H1 (cell line): ENCODE results near the gene SIK3. TPM values are rescaled to one million over a fixed set of nuclear protein-coding genes. Genes with fewer than 3 reads are reported as not detected.

ENCODE experiments used
- CTCF ChIA-PET: fragments of 300-600 bp; sonication (Branson Sonifier 250); formaldehyde crosslinking; loops from one replicate; lab custom pipeline; 2021; ENCODE audit not compliant: partially characterized antibody; lab: Charles Lee
- POLR2A ChIA-PET: fragments of 300-600 bp; sonication (Branson Sonifier 250); formaldehyde crosslinking; loops from one replicate; lab custom pipeline; 2021; ENCODE audit warnings: inconsistent platforms; ENCODE audit not compliant: partially characterized antibody; lab: Charles Lee
- DNase-seq, 2 experiments: peaks; one replicate each; pipeline versions ENCODE4 v3.0.0 to v3.0.0-alpha.2; 2010 to 2022; ENCODE audit warnings: low spot score in 2 of 2, low read depth in 1 of 2, mixed read lengths in 1 of 2
- FAIRE-seq: peaks from 2 replicates; lab custom pipeline; 2011; peaks lifted over from hg19 to GRCh38; lab: Jason Lieb, UNC
- H2AFZ ChIP-seq: 2 replicates; pipeline ENCODE4 v1.8.1; 2012; ENCODE audit warnings: low read length, inconsistent platforms
- H2AK5ac ChIP-seq: 2 replicates; pipeline ENCODE4 v1.6.1; 2013; ENCODE audit warnings: low read depth, low read length
- H2BK120ac ChIP-seq: replicated peaks from 2 replicates; pipeline ENCODE3; 2013; ENCODE audit warnings: low read depth, low read length, inconsistent platforms
- H2BK12ac ChIP-seq: 2 replicates; pipeline ENCODE4 v1.6.1; 2013; ENCODE audit warnings: low read depth, low read length
- H2BK15ac ChIP-seq: 2 replicates; pipeline ENCODE4 v1.6.1; 2013; ENCODE audit warnings: low read length
- H2BK20ac ChIP-seq: 2 replicates; pipeline ENCODE4 v1.6.1; 2013; ENCODE audit warnings: low read length
- H2BK5ac ChIP-seq: 2 replicates; pipeline ENCODE4 v1.6.1; 2013; ENCODE audit warnings: low read depth, low read length
- H3K14ac ChIP-seq: 2 replicates; pipeline ENCODE4 v1.6.1; 2013; ENCODE audit warnings: inconsistent platforms; ENCODE audit not compliant: insufficient read length
- H3K18ac ChIP-seq: 2 replicates; pipeline ENCODE4 v1.6.1; 2013; ENCODE audit warnings: low read length; ENCODE audit errors: extremely low read depth
- H3K23ac ChIP-seq: 2 replicates; pipeline ENCODE4 v1.6.1; 2013; ENCODE audit warnings: inconsistent platforms; ENCODE audit not compliant: insufficient read length
- H3K23me2 ChIP-seq: 2 replicates; pipeline ENCODE4 v1.6.1; 2013; ENCODE audit warnings: low read depth, low read length
- H3K27ac ChIP-seq: 2 replicates; pipeline ENCODE4 v1.6.1; 2011; ENCODE audit warnings: low read depth, low read length, inconsistent platforms
- H3K27me3 ChIP-seq, 4 experiments: replicated peaks in 1 of 4; 1 replicate in 1 of 4; 2 replicates in 3 of 4; pipeline versions ENCODE4 v1.6.1 to v1.8.1; 2011 to 2013; ENCODE audit warnings: low read length in 3 of 4, mild to moderate bottlenecking in 3 of 4, inconsistent platforms in 2 of 4, mixed read lengths in 2 of 4, moderate library complexity in 1 of 4; ENCODE audit not compliant: control insufficient read depth in 3 of 4, insufficient read depth in 3 of 4; ENCODE audit errors: extremely low read depth in 1 of 4
- H3K36me3 ChIP-seq, 4 experiments: 2 replicates each; pipeline versions ENCODE4 v1.6.1 to v1.8.1; 2011 to 2013; ENCODE audit warnings: mild to moderate bottlenecking in 4 of 4, low read length in 3 of 4, moderate library complexity in 2 of 4, control low read depth in 1 of 4, inconsistent platforms in 1 of 4; ENCODE audit not compliant: insufficient read depth in 4 of 4, control insufficient read depth in 2 of 4
- H3K4ac ChIP-seq: replicated peaks from 2 replicates; pipeline ENCODE3; 2013; ENCODE audit warnings: low read length, low read depth, mixed read lengths, inconsistent platforms; ENCODE audit not compliant: insufficient read length
- H3K4me1 ChIP-seq, 4 experiments: replicated peaks in 1 of 4; 1 replicate in 1 of 4; 2 replicates in 3 of 4; pipeline versions ENCODE4 v1.6.1 to v1.8.1; 2011 to 2013; ENCODE audit warnings: low read length in 3 of 4, inconsistent platforms in 2 of 4, mixed read lengths in 1 of 4; ENCODE audit not compliant: insufficient read depth in 4 of 4, control insufficient read depth in 3 of 4
- H3K4me2 ChIP-seq, 2 experiments: 2 replicates each; pipeline versions ENCODE4 v1.6.1 to v1.8.1; 2011 to 2013; ENCODE audit warnings: low read depth in 2 of 2, low read length in 2 of 2, control low read depth in 1 of 2, inconsistent platforms in 1 of 2, mild to moderate bottlenecking in 1 of 2; ENCODE audit not compliant: insufficient read depth in 1 of 2
- H3K4me3 ChIP-seq, 4 experiments: fragments of 200-600, 300-600 bp in 1 of 4; sonication (generic), shearing (Covaris generic), sonication (Bioruptor Twin) in 1 of 4; 2 replicates each; pipeline versions ENCODE4 v1.5.1 to v1.8.1; 2011 to 2016; ENCODE audit warnings: low read length in 4 of 4, low read depth in 3 of 4, control low read depth in 2 of 4, inconsistent platforms in 2 of 4, mild to moderate bottlenecking in 2 of 4, mixed read lengths in 1 of 4, moderate library complexity in 1 of 4; ENCODE audit not compliant: insufficient read depth in 2 of 4; ENCODE audit errors: extremely low read depth in 1 of 4
- H3K56ac ChIP-seq: replicated peaks from 2 replicates; pipeline ENCODE3; 2013; ENCODE audit warnings: low read depth, mild to moderate bottlenecking, mixed read lengths, low read length, inconsistent platforms; ENCODE audit not compliant: insufficient read length
- H3K79me1 ChIP-seq: 2 replicates; pipeline ENCODE4 v1.6.1; 2013; ENCODE audit warnings: low read depth, low read length, control low read depth
- H3K79me2 ChIP-seq, 2 experiments: 2 replicates each; pipeline versions ENCODE4 v1.6.1 to v1.8.1; 2012 to 2013; ENCODE audit warnings: low read length in 2 of 2, mild to moderate bottlenecking in 2 of 2, inconsistent platforms in 1 of 2; ENCODE audit not compliant: insufficient read depth in 2 of 2, control insufficient read depth in 1 of 2
- H3K9ac ChIP-seq, 4 experiments: replicated peaks in 1 of 4; 1 replicate in 1 of 4; 2 replicates in 3 of 4; pipeline versions ENCODE4 v1.6.1 to v1.8.1; 2011 to 2013; ENCODE audit warnings: low read depth in 3 of 4, low read length in 3 of 4, control low read depth in 2 of 4, mild to moderate bottlenecking in 2 of 4, moderate library complexity in 2 of 4, inconsistent platforms in 1 of 4; ENCODE audit errors: extremely low read depth in 1 of 4
- H3K9me3 ChIP-seq, 2 experiments: 2 replicates each; pipeline versions ENCODE4 v1.6.1 to v1.8.1; 2012 to 2013; ENCODE audit warnings: mild to moderate bottlenecking in 2 of 2, moderate library complexity in 2 of 2, control low read depth in 1 of 2, inconsistent platforms in 1 of 2, low read depth in 1 of 2, low read length in 1 of 2, mixed read lengths in 1 of 2; ENCODE audit not compliant: insufficient read depth in 2 of 2
- H4K20me1 ChIP-seq, 2 experiments: replicated peaks in 1 of 2; 2 replicates each; pipeline versions ENCODE3 to v1.8.1; 2011 to 2013; ENCODE audit warnings: inconsistent platforms in 2 of 2, low read length in 2 of 2, mild to moderate bottlenecking in 1 of 2; ENCODE audit not compliant: insufficient read depth in 2 of 2, control insufficient read depth in 1 of 2
- H4K5ac ChIP-seq: 2 replicates; pipeline ENCODE4 v1.6.1; 2013; ENCODE audit warnings: low read length, low read depth, mixed read lengths, inconsistent platforms; ENCODE audit not compliant: insufficient read length
- H4K8ac ChIP-seq: 2 replicates; pipeline ENCODE4 v1.8.0; 2013; ENCODE audit warnings: mild to moderate bottlenecking, moderate library complexity, low read length, inconsistent platforms; ENCODE audit not compliant: insufficient read depth; ENCODE audit errors: extremely low read depth
- H4K91ac ChIP-seq: replicated peaks from 2 replicates; pipeline ENCODE3; 2013; ENCODE audit warnings: low read length, mixed read lengths, inconsistent platforms; ENCODE audit not compliant: insufficient read length
- BRCA1 ChIP-seq: IDR thresholded peaks from 2 replicates; pipeline ENCODE4 v1.6.1; 2012; ENCODE audit warnings: low read depth, low read length, improper control_type of control experiment
- CREB1 ChIP-seq: IDR thresholded peaks from 2 replicates; pipeline ENCODE4 v1.6.1; 2012; ENCODE audit warnings: inconsistent platforms
- CTBP2 ChIP-seq: IDR thresholded peaks from 2 replicates; pipeline ENCODE4 v1.7.0; 2011; ENCODE audit warnings: borderline replicate concordance, mild to moderate bottlenecking, moderate library complexity, mixed read lengths, low read length; ENCODE audit not compliant: insufficient read depth, insufficient read length
- EGR1 ChIP-seq: IDR thresholded peaks from 2 replicates; pipeline ENCODE4 v1.6.1; 2011; ENCODE audit warnings: low read depth, low read length, borderline replicate concordance
- WGBS, 2 experiments: shearing (Covaris generic) in 1 of 2; methylation state at CpG; one replicate each; pipeline versions ENCODE4 v1.1.6 to v1.1.7; 2013 to 2015; ENCODE audit warnings: low lambda C conversion rate in 2 of 2, mixed read lengths in 2 of 2, inconsistent platforms in 1 of 2, low coverage in 1 of 2, missing lambda C conversion rate in 1 of 2; ENCODE audit not compliant: insufficient replicate concordance in 2 of 2, insufficient coverage in 1 of 2, insufficient read length in 1 of 2; ENCODE audit errors: extremely low coverage in 1 of 2, missing lambda C conversion rate in 1 of 2; 5-methylcytosine and 5-hydroxymethylcytosine counted together
- polyA plus RNA-seq, 7 experiments: library from polyadenylated mRNA; depleted of rRNA in 3 of 7; stranded (reverse) in 5 of 7; unstranded in 2 of 7; fragments of >200 nt in 5 of 7; fragments of 200-250 nt in 2 of 7; gene quantifications; 1 replicate in 5 of 7; 2 replicates in 1 of 7; 4 replicates in 1 of 7; pipeline versions ENCODE4 v1.2.1 to v1.2.3, GENCODE V29; 2011 to 2013; ENCODE audit warnings: missing spikeins in 2 of 7, mixed read lengths in 2 of 7
- total RNA-seq: library from RNA; stranded (reverse); fragmentation: NEBNext Ultra II Directional; extraction: Animal tissue kit (Norgen Biotek cat#: 25700); gene quantifications from 2 replicates; pipeline ENCODE4 v1.2.1, GENCODE V29; 2021

SIK3 gene
- total and polyA plus RNA-seq, 2 of the 8 experiments (the other 6 are each of a cell fraction or from before 2014, with no cell fraction given), result 19.9 to 32.1 TPM

GRCh38 chr11:116800610-116801009 is 297.6 kb downstream of the SIK3 start:
- POLR2A ChIA-PET, result interaction anchor here (0.7 kb wide), 1 partner anchor 432 kb away, joined by 3 read pairs; the partner anchor contains the start of gene RNF214
- Histone ChIP-seq H3K4ac (no peak overlapping the region), H2BK20ac (no peak overlapping the region), H2AK5ac (no peak overlapping the region), H2BK5ac (no peak overlapping the region), H3K27me3 (no peaks in the 10 kb centered on the region), H4K20me1 (no peaks in the 10 kb centered on the region), H3K14ac (no peak overlapping the region), H3K4me3 (no peak overlapping the region), H2BK12ac (no peak overlapping the region), H4K91ac (no peak overlapping the region), H3K36me3 (no peaks in the 10 kb centered on the region), H3K4me1 (no peaks in the 10 kb centered on the region), H3K23ac (no peak overlapping the region), H3K79me1 (no peaks in the 10 kb centered on the region), H2BK120ac (no peak overlapping the region), H3K79me2 (no peaks in the 10 kb centered on the region), H3K9ac (no peak overlapping the region), H4K5ac (no peak overlapping the region), H2AFZ (peak overlapping the region; percentile 62; the same call in 1 of the 2 replicates), H3K4me2 (no peak overlapping the region), H2BK15ac (no peak overlapping the region), H4K8ac (no peak overlapping the region), H3K56ac (no peak overlapping the region), H3K23me2 (no peaks in the 10 kb centered on the region), H3K18ac (no peak overlapping the region), H3K27ac (no peak overlapping the region), H3K9me3 (no peaks in the 10 kb centered on the region)
- 94% methylated on average over 2 of the region's 2 CpGs; no CpG with 5 or more reads in 1 of the 2 experiments for WGBS, 2 experiments
- CTCF ChIA-PET, result interaction anchor here (1.7 to 4.5 kb wide), 3 partner anchors 10 to 378 kb away, joined by 4 to 31 read pairs (median 7); partner anchors contain the start of genes APOA1, APOA5 and SIDT2
- no peak for TF ChIP-seq EGR1
- TF ChIP-seq CTBP2, result no peak
- no peak for TF ChIP-seq BRCA1
- TF ChIP-seq CREB1, result no peak
- FAIRE-seq, result no peak
- DNase-seq, result no peak
